Nucleus accumbens (tissue), 56 donors: ENCODE data around the gene HDAC7.

Experiments
- DNase-seq, 56 donors: peaks; one replicate each; lab custom pipeline; 2025; lab: John Stamatoyannopoulos, UW

Gene HDAC7

DNA sequence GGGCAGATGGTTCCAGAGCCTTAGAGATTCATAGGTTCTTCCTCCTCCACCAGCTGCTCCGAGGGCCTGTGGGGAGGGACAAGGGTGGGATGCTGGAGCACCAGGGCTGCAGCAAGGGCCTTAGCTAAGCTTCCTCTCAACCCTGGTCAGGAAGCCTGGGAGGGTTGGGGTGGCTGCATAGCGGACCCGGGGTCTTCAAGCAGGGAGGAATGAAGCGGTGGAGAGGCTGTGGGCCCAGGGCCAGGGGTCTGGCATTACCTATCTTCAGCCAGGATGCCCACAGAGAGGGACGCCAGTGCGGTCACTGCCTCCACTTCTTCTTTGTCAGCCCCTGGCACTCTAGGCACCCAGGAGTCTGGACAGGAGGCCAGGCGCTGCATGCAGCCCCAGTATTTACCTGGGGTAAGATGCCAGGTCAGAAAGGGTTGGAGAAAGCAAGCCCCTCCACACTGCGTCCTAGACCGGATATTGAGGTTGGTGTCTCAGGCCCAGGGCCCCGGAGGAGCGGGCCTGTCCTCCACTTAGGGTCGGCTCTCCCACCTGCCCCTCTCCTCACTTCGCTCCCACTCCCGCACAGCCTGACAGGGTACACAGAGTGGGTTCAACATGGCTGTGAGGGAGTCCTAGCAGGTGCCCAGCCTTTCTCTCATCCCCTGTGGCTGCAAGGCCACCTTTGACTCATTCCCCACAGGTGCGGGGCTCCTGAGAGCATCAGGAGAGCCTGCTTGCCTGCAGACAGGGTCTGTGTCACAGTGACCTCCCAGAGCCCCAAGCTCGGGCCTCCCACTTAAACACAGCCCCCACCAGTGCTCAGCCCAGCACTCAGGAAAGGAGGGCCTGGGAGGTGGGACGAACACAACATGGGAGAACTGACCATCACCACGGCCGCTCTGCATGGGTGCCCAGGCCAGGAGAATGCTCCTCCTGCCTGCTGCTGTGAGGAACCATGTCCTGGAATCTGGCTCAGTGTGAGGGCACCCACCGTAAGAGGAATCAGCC lies 35.6 kb downstream of the HDAC7 start:
- DNase-seq = no peak

DNA sequence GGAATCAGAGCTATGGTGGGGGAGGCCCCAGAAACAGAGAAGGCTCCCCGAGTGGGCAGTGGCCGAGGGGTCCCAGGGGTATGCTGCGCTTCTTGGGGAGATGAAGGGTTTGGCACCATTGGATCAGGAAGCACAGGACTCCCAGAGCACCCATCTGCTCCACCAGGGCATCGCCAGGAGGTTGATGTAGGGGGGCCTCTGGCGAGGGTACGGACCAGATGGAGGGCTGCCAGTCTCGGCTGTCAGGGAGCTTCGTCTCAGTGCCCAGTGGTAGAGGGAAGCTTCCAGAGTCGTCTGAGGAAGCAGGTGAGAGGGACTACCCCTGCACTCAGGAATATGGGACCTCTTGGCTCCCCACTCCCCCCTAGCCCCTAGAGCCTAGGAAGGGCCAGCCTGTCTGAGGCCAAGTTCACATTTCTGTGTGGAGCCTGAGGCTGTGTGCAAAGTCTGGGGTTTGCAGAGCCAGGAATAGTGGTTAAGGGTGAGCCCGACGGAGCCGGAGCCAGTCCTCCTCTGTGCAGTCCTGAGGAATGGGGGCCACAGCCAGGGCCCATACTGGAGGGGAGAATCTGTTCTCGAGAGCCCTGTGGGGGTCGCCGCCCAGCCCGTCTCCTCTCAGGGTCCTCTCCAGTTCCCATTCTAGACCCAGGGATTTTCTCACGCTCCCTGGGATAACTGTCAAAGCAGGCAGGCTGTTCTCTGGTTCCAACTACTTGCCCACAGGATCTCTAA lies 36.5 kb downstream of the HDAC7 start:
- DNase-seq = no peak

DNA sequence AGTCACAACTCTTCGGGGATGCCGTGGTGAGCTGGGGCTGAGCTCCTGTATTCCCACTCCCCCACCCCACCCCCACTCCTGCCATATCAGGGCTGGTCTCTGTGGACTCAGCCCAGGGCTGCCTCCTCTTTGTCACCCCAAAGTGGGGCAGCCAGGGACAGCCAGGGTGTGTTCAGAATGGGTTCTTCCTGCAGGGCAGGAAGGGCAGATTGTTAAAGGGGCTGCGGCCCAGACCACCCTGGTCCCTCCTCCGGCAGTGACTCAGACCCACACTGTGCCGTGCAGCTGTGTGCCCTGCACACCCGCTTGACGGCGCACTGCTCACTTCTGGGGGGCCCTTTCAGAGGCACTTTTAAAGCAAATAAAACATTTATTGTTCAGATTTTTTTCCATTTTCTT lies 37.3 kb downstream of the HDAC7 start:
- peak in 1 of 56 donors; percentile 16 for DNase-seq

DNA sequence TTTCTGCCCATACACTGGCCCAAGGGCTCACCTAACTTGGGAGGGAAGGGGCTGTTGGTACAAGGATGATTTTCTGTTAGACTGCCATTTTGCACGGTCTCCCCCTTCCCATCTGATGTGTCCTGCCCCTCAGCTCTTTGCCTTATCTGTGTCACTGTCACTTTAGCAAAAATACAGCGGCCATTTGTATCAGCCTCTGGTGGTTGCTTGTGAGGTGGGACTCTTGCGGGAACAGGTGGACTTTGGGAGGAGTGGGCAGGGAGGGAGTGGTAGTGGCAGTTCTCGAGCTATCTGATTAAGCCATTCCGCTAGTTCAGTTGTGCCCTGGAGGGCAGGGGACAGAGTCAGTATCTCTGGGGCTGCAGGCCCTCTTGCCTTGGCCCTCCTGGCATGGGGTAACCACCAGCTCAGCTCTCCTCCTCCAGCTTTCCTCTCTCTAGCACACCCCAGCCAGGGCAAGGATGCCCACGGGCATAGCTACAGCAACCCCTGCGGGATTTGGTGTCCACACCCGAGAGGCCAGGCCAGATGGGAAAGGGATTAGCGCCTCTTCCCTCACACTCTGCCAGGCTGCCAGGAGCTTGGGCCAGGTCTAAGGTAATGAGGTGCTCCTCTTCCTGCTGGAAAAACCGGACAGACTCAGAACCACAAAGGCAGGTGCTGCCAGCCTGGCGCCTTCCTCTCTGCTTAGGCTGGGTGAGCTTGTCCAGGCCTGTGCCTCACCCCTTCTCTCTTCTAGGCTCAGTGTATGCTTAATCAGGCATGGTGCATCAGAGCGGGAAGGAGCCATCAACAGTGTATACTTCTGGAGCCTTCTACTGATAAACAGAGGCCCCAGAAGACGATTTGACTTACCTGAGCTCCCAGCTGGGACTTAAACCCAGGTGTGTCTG lies 38.0 kb downstream of the HDAC7 start:
- DNase-seq = no peak

DNA sequence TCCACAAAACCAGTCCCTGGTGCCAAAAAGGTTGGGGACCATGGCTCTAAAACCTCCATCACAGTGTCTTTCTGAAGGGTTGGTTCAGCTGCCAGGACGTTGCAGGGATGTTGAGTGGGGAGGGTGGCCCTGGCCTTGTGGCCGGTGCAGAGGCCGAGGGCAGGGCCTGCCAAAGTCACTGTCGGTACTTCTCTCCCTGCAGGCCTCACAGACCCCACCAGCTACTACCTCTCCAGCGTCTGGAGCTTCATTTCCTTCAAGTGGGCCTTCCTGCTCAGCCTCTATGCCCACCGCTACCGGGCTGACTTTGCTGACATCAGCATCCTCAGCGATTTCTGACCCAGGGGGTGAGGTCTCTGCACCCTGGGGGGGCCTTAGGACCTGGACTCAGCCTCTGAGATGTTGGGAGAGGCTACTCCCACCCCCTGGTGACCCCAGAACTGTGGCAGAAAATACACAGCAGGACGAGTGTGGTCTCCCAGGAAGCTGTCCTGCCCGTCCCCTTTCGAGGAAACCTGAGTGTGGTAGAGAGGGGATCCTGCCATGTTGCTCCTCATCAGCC lies 39.7 kb downstream of the HDAC7 start:
- no peak for DNase-seq

DNA sequence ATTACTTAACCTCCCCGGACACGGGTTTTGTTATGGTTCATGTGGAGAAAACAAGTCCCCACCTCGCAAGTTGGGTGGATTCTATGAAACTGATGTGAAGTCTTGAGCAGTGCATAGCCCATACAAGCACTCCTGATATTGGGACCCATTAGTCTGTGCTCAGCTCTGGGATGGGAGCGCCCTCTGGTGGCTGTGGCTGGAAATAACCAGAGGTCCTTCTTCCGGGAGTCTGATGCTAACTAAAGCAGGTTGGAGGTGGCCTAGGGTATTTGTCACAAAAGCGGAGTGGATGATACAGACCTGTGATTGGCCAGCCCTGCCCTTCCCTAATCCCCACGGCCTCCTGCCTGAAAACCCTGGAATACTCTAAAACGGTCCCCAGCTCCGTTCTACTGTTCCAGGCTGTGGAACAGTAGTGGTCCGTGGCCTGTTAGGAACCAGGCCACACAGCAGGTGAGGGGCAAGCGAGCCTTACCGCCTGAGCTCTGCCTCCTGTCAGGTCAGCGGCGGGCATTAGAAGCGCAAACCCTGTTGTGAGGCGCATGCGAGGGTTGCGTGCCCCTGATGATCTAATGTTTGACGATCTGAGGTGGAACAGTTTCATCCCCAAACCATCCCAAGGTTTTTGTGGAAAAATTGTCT lies 40.3 kb downstream of the HDAC7 start:
- DNase-seq = peak in 53 of 56 donors; percentile 36 to 94 (median 83)

DNA sequence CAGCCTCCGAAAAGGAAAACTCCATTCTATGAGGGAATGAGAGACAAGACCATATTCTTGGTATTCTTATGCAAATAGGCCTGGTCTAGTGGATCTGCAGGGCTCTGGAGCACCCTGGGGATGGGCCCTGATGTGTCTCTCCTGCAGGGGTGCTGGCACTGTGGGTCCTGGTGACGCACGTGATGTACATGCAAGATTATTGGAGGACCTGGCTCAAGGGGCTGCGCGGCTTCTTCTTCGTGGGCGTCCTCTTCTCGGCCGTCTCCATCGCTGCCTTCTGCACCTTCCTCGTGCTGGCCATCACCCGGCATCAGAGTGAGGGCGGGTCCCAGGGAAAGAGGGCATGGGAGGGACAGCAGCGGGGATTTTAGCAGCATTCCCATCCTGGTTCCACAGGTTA lies 40.8 kb downstream of the HDAC7 start:
- DNase-seq = peak in 19 of 56 donors; percentile 35 to 67 (median 53)

DNA sequence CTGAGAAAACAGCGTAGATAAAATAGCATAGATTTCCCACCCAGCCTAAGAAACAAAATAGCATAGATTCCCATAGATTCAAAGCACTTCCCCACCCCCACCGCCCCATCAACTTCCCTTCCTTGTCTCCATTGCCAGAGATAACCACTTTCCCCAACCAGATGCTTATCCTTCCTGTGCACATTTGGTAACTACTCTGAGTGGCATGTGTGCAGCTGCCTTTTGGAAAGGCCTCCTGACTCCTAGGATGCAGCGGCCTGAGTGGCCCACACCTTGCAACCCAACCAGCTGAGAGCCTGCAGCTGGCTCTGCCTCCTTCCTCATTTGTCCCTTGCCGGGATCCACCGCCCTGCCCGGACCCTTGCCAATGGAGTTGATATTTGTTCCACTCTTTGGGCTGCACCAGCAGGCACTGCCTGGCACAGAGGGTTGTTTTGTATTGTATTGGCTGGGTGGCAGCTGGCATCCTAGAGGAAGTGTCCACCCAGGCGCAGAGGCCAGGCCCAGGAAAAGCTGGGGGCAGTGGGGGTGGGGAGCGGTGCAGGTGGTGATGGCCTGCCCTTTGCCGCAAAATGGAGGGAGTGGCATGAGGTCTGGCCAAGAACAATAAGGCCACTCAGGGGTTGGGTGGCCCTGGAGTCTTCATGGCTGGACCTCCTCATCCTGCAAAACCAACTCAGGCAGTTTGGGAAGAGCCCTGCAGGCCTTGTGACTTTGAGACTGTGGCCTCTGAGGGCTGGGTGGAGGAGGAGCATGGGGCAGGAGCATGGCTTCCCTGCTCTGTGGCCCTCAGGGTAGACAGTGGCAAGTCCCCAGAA lies 41.8 kb downstream of the HDAC7 start:
- DNase-seq = peak in 55 of 56 donors; percentile 28 to 98 (median 91)

DNA sequence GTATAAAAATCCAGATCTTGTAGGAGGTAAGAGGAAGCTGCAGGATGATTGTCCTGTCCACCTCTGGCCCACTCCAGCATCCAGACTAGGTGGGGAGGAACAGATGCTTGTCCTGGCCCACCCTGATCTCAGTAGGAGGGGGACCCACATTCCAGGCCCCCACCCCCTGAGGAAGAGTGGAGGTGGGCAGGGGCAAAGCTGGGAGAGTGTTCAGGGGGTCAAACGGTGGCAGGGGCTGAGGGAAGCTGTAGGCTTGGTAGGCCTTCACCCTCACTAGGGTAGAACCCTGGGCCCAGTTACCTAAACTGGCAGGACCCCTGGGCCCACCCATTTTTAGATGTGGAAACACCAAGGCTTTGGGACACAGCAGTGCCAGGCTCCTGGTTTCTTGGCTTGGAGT lies 42.6 kb downstream of the HDAC7 start:
- no peak for DNase-seq

DNA sequence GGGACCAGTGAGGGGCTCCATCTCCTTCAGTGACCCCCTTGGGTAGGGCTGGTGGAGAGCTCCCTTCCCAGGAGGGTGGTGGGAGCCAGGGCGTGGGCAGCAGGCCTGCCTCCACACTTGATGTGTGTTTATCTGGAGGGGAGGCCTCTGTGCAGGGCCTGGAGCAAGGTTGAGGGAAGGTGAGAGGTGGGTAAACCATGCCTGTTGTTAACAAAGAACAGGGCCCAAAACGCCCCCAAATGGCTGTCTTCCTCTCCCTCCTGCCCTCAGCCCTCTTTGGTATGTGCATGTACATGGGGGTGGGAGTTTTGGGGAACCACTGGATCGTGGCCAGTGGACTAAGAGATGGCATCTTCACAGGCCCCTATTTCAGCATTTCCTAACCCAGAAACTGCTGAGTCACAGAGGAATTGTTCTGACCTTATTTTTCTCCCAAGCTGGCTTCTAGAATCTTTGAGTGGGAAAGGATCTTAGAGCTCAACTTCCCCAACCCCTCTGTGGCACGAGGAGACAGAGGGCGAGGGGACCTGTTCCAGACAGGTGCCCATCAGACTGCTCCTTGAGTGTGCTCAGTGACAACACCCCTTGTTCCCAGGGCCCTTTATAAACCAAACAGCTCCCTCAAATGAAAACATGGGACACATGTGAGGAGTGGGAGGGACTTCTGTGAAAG lies 43.1 kb downstream of the HDAC7 start:
- DNase-seq = peak in 5 of 56 donors; percentile 21 to 50 (median 29)

DNA sequence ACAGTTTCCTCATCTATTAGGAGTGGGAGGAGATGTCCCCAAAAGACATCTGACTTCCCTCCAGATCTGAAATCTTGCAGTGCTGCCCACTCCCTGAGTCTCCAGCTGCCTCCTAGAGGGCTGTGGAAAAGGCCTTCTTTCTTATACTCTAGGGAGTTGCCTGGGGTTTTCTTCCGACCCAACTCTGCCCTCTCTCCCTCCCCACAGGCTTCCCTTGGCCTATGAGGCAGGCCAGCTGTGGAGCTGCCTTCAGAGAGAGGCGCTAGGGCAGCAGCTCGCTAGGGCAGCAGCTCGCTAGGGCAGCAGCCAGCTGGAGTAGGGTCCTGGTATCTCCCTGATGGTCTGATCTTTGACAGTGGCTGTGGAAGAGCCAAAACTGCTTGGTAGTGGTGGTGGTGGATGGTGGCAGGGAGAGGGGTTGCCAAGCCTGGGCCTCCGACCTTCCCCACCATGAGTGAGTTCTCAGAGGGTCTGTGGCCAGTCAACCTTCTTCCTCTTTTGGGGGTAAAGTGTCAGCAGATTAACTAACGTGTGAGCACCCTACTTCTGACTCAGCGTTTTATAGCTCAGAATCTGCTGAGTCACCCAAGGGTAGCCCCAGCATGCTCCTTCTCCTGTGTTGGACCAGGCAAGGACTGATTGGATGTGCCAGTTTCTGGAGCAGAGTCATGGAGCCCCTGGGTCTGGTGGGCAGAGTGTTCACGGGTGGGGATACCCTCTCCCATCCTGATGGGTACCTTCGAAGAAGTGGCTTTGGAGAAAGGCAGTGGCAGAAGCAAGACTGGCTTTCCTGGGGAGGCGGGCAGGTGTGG lies 44.4 kb downstream of the HDAC7 start:
- DNase-seq = peak in 45 of 56 donors; percentile 26 to 74 (median 53)

DNA sequence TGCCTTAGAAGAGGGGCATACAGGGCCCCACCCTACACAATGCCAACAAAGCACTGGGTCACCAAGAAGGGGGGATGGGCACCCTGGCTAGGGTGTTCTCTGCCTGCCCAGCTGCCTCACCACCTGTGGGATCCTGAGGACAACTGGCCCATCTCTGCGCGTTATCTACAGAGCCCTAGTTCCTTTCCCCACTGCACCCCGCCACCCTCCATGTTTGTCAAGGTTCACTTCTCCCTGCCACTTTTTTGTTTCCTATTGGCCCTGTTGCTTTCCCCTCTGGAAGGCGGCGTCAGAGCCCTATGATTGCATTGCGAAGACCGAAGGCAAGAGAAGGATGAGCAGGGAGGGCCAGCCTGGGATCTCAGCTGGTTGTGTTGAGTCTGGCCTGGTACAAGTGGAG lies 45.0 kb downstream of the HDAC7 start:
- DNase-seq = peak in 8 of 56 donors; percentile 10 to 50 (median 25)

DNA sequence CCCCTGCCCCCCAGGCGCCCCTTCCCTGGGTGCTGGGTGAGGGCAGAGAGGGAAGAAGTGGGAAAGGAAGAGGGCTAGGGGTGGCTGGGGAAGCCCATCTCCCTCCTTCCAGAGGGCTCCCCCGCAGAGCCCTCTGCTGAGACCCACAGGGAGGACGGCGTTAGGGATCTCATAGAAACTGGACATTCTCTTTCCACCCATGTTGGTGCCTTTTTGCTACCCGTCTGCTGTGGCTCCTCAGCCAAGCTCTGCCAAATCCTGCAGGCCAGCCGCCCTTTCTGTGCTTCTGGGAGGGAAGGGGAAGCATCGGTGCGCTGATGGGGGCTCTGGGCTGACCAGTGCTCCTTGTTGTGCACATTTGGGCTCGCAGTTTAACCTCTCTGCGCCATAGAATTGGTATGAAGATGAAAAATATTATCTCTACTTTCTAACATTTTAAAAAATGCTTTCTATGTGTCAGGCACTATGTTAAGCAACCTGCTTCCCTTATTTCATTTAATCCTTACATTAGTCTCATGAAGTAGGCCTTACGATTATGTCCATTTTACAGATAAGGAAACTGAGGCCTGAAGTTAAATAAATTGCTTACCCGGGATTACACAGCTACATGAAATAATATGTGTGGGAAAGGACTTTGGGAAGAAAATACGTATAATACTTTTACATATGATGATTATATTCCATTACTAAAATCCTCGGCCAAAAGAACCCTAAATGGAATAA lies 45.7 kb downstream of the HDAC7 start:
- peak in 6 of 56 donors; percentile 29 to 64 (median 40) for DNase-seq

DNA sequence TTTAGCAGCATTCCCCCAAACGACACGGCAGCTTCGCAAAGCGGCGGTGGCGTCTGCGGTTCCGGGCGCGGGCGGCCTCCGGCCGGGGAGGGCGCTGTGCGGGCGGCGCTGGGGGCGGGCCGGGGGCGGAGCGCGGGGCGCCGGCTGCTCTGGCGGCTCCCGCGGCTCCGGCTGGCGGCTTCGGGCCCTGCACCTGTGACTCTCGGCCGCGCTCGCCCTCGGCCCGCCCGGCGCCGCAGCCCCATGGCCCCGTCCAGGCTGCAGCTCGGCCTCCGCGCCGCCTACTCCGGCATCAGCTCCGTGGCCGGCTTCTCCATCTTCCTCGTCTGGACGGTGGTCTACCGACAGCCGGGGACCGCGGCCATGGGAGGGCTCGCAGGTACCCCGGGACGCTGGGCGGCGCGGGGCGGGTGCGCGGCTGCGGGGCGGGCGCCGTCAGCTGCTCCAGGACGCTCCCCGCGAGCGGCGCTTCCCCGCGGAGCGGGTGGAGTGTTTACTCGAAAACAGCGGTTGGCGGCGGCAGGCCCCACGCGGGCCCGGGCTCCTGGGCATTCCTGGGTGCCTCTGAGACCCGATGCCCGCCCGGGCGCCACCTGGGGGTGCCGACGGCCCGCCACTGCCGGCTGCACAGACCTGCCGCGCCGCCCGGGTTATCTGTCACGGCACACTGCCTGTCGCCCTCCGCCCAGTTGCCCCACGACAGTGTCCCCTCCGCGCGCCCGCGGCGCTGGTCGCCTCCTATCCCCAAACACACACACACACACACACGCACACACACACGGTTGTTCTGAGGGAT lies 46.4 kb downstream of the HDAC7 start, which contains the start of gene SLC48A1:
Gene SLC48A1 (plus strand): TSS at position 177 of the 796 bp plus-strand sequence. CDS start 67 bp downstream, at position 244.
- DNase-seq = peak in 51 of 56 donors; percentile 21 to 81 (median 63)

DNA sequence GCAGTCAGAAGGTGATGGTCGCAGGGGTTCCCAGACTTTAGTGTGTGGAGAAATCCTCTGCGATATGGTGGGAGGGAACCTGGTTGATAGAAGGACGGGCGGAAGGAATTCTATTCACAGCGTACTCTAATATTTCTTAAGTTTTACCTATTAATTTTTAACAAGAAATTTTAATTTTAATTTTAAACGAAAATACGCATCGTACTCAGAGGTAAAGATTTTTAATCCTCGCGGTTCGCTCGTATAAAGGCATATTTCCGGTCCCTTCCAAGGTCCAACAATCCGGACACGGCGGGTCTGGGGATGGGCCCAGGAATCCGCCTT lies 47.0 kb downstream of the HDAC7 start:
- DNase-seq = no peak
